Uterus (tissue), 4 donors: Measurements from ENCODE around the gene NKAPL. TPM values are rescaled to one million over a fixed set of nuclear protein-coding genes. Genes with fewer than 3 reads are reported as not detected.

Experiments used
- DNase-seq, 2 donors: peaks; one replicate each; pipeline ENCODE4 v3.0.0-alpha.2; 2019 to 2020
- H3K27ac ChIP-seq, 2 donors: fragments of 200-600 bp; sonication (generic); 1 replicate in 1 of 2; 2 replicates in 1 of 2; pipeline ENCODE4 v1.5.1; 2016 to 2018
- H3K27me3 ChIP-seq, 2 donors: fragments of 200-600 bp; sonication (generic); one replicate each; pipeline ENCODE4 v1.5.1; 2018 to 2019; ENCODE audit warnings: control low read depth in 1 of 2
- H3K36me3 ChIP-seq, 2 donors: fragments of 200-600 bp; sonication (generic); one replicate each; pipeline ENCODE4 v1.5.1; 2019; ENCODE audit warnings: control low read depth in 1 of 2
- H3K4me1 ChIP-seq, 2 donors: fragments of 200-600 bp; sonication (generic); one replicate each; pipeline ENCODE4 v1.5.1; 2018 to 2019; ENCODE audit warnings: control low read depth in 1 of 2
- H3K4me3 ChIP-seq, 2 donors: fragments of 200-600 bp; sonication (generic); 1 replicate in 1 of 2; 2 replicates in 1 of 2; pipeline ENCODE4 v1.5.1; 2018 to 2019; ENCODE audit warnings: mild to moderate bottlenecking in 1 of 2
- H3K9me3 ChIP-seq, 2 donors: fragments of 200-600 bp; sonication (generic); one replicate each; pipeline ENCODE4 v1.5.1; 2019; ENCODE audit warnings: control low read depth in 1 of 2
- POLR2A ChIP-seq, 2 donors: fragments of 450-650 bp; IDR thresholded peaks; one replicate each; pipeline ENCODE4 v1.6.1; 2016; ENCODE audit warnings: antibody characterized with exemption in 2 of 2, mild to moderate bottlenecking in 1 of 2, moderate library complexity in 1 of 2
- intact Hi-C: fragments of 100-400 bp; cut with DNase I; formaldehyde crosslinking; loops from one replicate; pipeline ENCODE4 v1.15.1; 2023; ENCODE audit warnings: low total_unique reads
- total RNA-seq, 4 donors: library from RNA; depleted of rRNA in 3 of 4; stranded (reverse); fragments of >200 nt in 3 of 4; gene quantifications; one replicate each; pipeline versions ENCODE4 v1.1.0 to v1.2.4, GENCODE V29; 2014 to 2023
- TF ChIP-seq, protein P1 (sequence below), 4 experiments: fragments of 200-600 bp in 2 of 4; fragments of 450-650 bp in 2 of 4; sonication (generic) in 2 of 4; IDR thresholded peaks; one replicate each; pipeline ENCODE4 v1.5.1; 2016 to 2019; ENCODE audit warnings: antibody characterized with exemption in 4 of 4, mild to moderate bottlenecking in 2 of 4, moderate library complexity in 1 of 4
- donor health status: DM: yes; HTN: yes; CAD: no.

Gene NKAPL
- total RNA-seq, 4 donors from 2014 or later: 0.97 to 1.2 TPM; not detected in 2

DNA sequence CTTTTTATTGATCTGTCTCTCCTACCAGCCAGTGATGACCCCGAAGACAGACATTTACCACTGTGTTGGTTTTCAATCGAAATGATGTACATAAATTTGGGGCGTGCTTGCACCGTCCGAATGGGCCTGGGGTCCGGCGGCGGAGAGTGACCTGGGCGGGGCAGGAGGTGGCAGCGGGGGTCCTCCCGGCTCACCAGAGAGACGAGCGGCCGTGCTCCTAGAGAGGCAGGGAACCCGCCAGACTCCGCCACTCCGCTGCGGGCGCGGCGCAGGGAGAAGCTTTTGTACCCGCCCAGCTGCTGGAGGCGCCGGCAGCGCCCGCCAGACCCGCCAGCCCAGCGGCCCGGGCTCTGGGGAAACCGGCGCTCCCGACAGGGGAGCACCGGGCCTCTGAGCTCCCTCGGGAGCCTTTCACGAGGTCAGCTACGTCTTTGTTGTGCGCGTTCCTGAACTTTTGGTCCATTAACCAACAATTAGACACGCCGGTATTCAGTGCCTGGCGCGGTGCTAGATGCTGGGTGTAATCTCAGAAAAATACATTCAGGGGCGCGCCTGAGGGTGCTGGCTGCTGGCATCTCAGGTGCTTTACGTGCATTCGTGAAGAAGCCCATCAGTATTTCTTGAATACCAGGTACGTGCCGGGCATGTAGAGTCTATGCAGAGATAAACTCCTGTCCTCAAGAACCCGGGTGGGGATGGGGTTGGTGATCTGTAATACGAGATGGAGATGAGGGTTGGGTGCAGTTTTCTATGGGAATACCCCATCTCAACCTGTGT, 22.4 kb downstream of the NKAPL start, which contains the start of gene PGBD1:
Gene PGBD1 (plus strand): TSS at position 285 of the 777 bp plus-strand sequence. CDS start 2,242 bp downstream, outside the sequence.
- Histone ChIP-seq H3K27me3 (no peaks in the 10 kb centered on the region), H3K4me1 (no peaks in the 10 kb centered on the region), H3K36me3 (no peaks in the 10 kb centered on the region), H3K27ac (peak within 1 kb of the TSS; percentile 27 to 36), H3K9me3 (no peaks in the 10 kb centered on the region), H3K4me3 (peak within 1 kb of the TSS; percentile 54 to 60)
- peak; percentile 49 to 67 for DNase-seq
- intact Hi-C loops: no loop called here
- TF ChIP-seq, protein P1, sequence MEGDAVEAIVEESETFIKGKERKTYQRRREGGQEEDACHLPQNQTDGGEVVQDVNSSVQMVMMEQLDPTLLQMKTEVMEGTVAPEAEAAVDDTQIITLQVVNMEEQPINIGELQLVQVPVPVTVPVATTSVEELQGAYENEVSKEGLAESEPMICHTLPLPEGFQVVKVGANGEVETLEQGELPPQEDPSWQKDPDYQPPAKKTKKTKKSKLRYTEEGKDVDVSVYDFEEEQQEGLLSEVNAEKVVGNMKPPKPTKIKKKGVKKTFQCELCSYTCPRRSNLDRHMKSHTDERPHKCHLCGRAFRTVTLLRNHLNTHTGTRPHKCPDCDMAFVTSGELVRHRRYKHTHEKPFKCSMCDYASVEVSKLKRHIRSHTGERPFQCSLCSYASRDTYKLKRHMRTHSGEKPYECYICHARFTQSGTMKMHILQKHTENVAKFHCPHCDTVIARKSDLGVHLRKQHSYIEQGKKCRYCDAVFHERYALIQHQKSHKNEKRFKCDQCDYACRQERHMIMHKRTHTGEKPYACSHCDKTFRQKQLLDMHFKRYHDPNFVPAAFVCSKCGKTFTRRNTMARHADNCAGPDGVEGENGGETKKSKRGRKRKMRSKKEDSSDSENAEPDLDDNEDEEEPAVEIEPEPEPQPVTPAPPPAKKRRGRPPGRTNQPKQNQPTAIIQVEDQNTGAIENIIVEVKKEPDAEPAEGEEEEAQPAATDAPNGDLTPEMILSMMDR (IDR thresholded peaks at IDR 0.05): no peak
- no peak for TF ChIP-seq POLR2A (IDR thresholded peaks at IDR 0.05)

DNA sequence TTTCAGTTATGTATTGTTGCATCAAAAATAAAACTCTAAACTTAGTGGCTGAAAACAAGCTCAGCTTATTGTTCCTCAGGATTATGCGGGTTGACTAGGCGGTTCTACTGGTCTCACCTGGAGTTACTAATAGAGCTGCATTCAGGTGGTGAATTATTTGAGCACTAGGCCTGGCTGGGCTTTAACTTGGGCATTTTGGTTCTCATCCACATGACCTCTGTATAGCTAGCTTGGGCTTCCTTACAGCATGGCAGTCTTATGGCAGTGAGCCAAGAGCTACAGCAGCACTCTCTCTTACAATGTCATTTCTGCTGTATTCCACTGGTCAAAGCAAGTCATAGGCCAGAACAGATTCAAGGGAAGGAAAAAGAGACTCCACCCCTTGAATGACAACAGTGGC, 23.8 kb downstream of the NKAPL start:
- intact Hi-C loops: no loop called here
- H3K36me3 ChIP-seq: no peaks in the 10 kb centered on the region

DNA sequence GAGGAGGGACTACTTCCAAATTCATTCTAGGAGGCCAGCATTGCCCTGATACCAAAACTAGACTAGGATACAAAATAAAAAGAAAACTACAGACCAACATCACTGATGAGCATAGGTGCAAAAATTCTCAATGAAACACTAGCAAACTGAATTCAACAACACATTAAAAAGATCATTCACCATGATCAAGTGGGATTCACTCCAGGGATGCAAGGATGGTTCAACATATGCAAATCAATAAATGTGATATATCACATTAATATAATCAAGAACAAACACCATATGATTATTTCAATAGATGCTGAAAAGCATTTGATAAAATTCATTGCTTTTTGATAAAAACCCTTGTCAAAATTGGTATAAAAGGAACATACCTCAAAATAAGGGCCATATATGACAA, 32.5 kb downstream of the NKAPL start:
- Histone ChIP-seq H3K4me3 (no peak overlapping the region), H3K36me3 (no peaks in the 10 kb centered on the region), H3K9me3 (no peaks in the 10 kb centered on the region), H3K4me1 (no peaks in the 10 kb centered on the region), H3K27me3 (no peaks in the 10 kb centered on the region), H3K27ac (no peak overlapping the region)
- no peak for TF ChIP-seq POLR2A (IDR thresholded peaks at IDR 0.05)
- TF ChIP-seq, protein P1 (IDR thresholded peaks at IDR 0.05): no peak
- intact Hi-C loops: no loop called here
- no peak for DNase-seq

More for the DNA sequence above, 23.8 kb downstream of the NKAPL start:
- Histone ChIP-seq H3K27ac (no peak overlapping the region), H3K9me3 (no peaks in the 10 kb centered on the region), H3K27me3 (no peaks in the 10 kb centered on the region), H3K4me1 (no peaks in the 10 kb centered on the region), H3K4me3 (no peak overlapping the region)
- DNase-seq: no peak
- TF ChIP-seq POLR2A (IDR thresholded peaks at IDR 0.05): no peak
- TF ChIP-seq, protein P1 (IDR thresholded peaks at IDR 0.05): no peak

DNA sequence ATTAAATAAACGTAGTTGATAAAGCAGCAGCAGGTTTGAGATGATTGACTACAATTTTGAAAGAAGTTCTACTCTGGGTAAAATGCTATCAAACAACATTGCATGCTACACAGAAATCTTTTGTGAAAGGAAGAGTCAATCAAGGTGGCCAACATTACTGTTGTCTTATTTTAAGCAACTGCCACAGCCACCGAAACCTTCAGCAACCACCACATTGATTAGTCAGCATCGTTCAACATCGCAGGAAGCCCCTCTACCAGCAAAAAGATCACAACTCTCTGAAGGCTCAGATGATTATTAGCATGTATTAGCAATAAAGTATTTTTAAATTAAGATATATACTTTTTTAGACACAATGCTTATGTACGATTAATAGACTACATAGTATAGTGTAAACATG, 36.2 kb downstream of the NKAPL start:
- DNase-seq: no peak
- intact Hi-C loops: no loop called here
- TF ChIP-seq POLR2A (IDR thresholded peaks at IDR 0.05): no peak
- TF ChIP-seq, protein P1 (IDR thresholded peaks at IDR 0.05): no peak
- H3K27ac ChIP-seq: no peak overlapping the region
- no peaks in the 10 kb centered on the region for H3K36me3 ChIP-seq
- H3K4me1 ChIP-seq: no peaks in the 10 kb centered on the region
- no peak overlapping the region for H3K4me3 ChIP-seq
- H3K27me3 ChIP-seq: no peaks in the 10 kb centered on the region
- H3K9me3 ChIP-seq: no peaks in the 10 kb centered on the region

DNA sequence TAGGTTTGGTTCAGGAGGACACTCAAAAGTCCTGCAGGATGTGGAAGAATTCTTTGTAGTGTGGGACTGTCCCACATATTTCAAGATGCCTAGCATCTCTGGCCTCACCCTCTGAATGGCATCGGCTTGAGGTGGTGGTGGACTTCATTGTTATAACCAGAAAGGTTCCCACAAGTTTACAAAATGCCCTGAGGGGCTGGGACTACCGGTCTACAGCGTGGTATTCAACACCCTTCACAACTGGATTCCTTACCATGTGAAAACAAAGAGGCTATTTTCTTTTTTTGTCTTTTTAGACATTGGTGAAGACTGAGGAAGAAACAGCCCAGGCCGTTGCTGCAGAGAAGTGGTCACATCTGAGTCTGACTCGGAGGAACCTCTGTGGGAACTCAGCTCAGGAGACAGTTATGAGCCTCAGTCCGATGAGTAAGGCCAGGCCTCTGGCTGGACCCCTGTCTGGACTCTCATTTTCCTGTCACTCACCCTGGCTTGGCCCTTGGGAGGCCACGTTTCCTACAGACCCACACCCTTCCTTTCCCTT, 37.5 kb downstream of the NKAPL start:
- DNase-seq: no peak
- intact Hi-C loops: no loop called here
- Histone ChIP-seq H3K4me1 (no peaks in the 10 kb centered on the region), H3K27me3 (no peaks in the 10 kb centered on the region), H3K9me3 (no peaks in the 10 kb centered on the region), H3K36me3 (no peaks in the 10 kb centered on the region), H3K27ac (no peak overlapping the region), H3K4me3 (no peak overlapping the region)
- TF ChIP-seq, protein P1 (IDR thresholded peaks at IDR 0.05): no peak
- TF ChIP-seq POLR2A (IDR thresholded peaks at IDR 0.05): no peak
